Peyer's patch (tissue), 4 donors: ENCODE measurements around the gene VPS8.

Source experiments
- POLR2A ChIP-seq, 2 donors: fragments of 450-650 bp; IDR thresholded peaks; one replicate each; pipeline ENCODE4 v1.5.1; 2017; ENCODE audit warnings: antibody characterized with exemption in 2 of 2, mild to moderate bottlenecking in 2 of 2, moderate library complexity in 2 of 2
- TF ChIP-seq, protein P1 (sequence below), 6 experiments: fragments of 450-650 bp in 4 of 6; fragments of 200-600 bp in 2 of 6; sonication (generic) in 1 of 6; IDR thresholded peaks; one replicate each; pipeline ENCODE4 v1.5.1; 2017 to 2019; ENCODE audit warnings: antibody characterized with exemption in 6 of 6, mild to moderate bottlenecking in 3 of 6, moderate library complexity in 1 of 6

DNA sequence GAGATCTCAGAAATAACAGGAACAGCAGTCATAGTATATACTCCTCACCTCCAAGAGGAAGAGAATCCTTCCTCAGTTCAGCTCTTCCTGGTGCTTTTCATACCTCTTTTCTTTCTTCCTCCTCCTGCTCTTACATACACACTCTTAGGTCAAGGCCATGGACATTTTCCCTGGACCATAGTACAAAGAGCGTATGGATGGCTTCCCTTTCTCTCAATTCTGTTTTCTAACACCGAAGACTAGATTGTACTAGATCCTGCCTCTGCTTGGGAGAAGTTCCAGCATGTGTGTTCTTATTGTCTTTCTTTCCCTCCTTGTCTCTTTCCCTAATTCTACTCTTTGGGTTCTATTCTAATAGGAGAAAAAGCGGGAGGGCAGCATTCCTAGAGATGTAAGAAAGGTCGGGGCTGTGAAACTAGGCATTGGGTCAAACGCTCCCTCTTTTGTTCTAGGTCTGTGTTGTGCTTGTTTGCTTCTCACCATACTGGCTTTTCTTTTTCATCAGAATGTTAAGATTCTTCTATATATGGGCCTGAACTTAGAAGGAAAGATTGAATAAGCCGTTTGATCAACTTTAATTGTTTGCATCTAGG is 77.4 kb downstream of the VPS8 start:
- TF ChIP-seq, protein P1, sequence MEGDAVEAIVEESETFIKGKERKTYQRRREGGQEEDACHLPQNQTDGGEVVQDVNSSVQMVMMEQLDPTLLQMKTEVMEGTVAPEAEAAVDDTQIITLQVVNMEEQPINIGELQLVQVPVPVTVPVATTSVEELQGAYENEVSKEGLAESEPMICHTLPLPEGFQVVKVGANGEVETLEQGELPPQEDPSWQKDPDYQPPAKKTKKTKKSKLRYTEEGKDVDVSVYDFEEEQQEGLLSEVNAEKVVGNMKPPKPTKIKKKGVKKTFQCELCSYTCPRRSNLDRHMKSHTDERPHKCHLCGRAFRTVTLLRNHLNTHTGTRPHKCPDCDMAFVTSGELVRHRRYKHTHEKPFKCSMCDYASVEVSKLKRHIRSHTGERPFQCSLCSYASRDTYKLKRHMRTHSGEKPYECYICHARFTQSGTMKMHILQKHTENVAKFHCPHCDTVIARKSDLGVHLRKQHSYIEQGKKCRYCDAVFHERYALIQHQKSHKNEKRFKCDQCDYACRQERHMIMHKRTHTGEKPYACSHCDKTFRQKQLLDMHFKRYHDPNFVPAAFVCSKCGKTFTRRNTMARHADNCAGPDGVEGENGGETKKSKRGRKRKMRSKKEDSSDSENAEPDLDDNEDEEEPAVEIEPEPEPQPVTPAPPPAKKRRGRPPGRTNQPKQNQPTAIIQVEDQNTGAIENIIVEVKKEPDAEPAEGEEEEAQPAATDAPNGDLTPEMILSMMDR (IDR thresholded peaks at IDR 0.05): no peak
- TF ChIP-seq POLR2A (IDR thresholded peaks at IDR 0.05): no peak
